Gastroesophageal sphincter (tissue), 4 donors: ENCODE results near the gene FASN. TPM values are rescaled to one million over a fixed set of nuclear protein-coding genes. Genes with fewer than 3 reads are reported as not detected.

Experiments
- ATAC-seq: fragments of 150-250 bp; one replicate; pipeline ENCODE4 v1.9.1; 2016; ENCODE audit warnings: mild to moderate bottlenecking, moderate library complexity
- H3K27ac ChIP-seq, 4 donors: fragments of 200-600 bp; sonication (generic) in 3 of 4; 1 replicate in 3 of 4; 2 replicates in 1 of 4; pipeline ENCODE4 v1.5.1; 2016 to 2019
- H3K27me3 ChIP-seq: fragments of 200-600 bp; sonication (generic); one replicate; pipeline ENCODE4 v1.5.1; 2019
- H3K36me3 ChIP-seq, 2 donors: fragments of 200-600 bp; sonication (generic); one replicate each; pipeline ENCODE4 v1.5.1; 2019; ENCODE audit warnings: control low read depth in 1 of 2
- H3K4me1 ChIP-seq, 3 donors: fragments of 200-600 bp; sonication (generic); 1 replicate in 2 of 3; 2 replicates in 1 of 3; pipeline ENCODE4 v1.5.1; 2016 to 2019; ENCODE audit warnings: control low read depth in 2 of 3
- H3K4me3 ChIP-seq, 2 donors: fragments of 200-600 bp; sonication (generic); one replicate each; pipeline ENCODE4 v1.5.1; 2019; ENCODE audit warnings: mild to moderate bottlenecking in 1 of 2, moderate library complexity in 1 of 2
- H3K9me3 ChIP-seq, 3 donors: fragments of 200-600 bp; sonication (generic); one replicate each; pipeline ENCODE4 v1.5.1; 2017 to 2019; ENCODE audit warnings: control low read depth in 2 of 3
- EP300 ChIP-seq: sonication (generic); formaldehyde crosslinking; IDR thresholded peaks from one replicate; pipeline ENCODE4 v1.6.1; 2017; ENCODE audit warnings: antibody characterized with exemption, mild to moderate bottlenecking
- POLR2A ChIP-seq, 2 donors: fragments of 450-650 bp; IDR thresholded peaks; one replicate each; pipeline ENCODE4 v1.6.1; 2017; ENCODE audit warnings: antibody characterized with exemption in 2 of 2, mild to moderate bottlenecking in 2 of 2, moderate library complexity in 1 of 2
- POLR2AphosphoS5 ChIP-seq: sonication (generic); formaldehyde crosslinking; IDR thresholded peaks from one replicate; pipeline ENCODE4 v1.6.1; 2017; ENCODE audit warnings: antibody characterized with exemption
- WGBS, 2 donors: methylation state at CpG; one replicate each; pipeline ENCODE4 v1.1.5; 2018; ENCODE audit warnings: low coverage in 1 of 2; 5-methylcytosine and 5-hydroxymethylcytosine counted together
- total RNA-seq, 4 donors: library from RNA; depleted of rRNA; stranded (reverse); fragments of >200 nt; gene quantifications; one replicate each; pipeline ENCODE4 v1.1.0, GENCODE V29; 2016
- TF ChIP-seq, protein P1 (sequence below), 4 experiments: fragments of 200-600 bp in 2 of 4; fragments of 450-650 bp in 2 of 4; sonication (generic) in 1 of 4; IDR thresholded peaks; one replicate each; pipeline ENCODE4 v1.5.1; 2017 to 2019; ENCODE audit warnings: antibody characterized with exemption in 4 of 4, mild to moderate bottlenecking in 2 of 4, moderate library complexity in 2 of 4

Gene FASN
- total RNA-seq, 4 donors from 2014 or later, result 22.6 to 52.8 (median 48.3) TPM

DNA sequence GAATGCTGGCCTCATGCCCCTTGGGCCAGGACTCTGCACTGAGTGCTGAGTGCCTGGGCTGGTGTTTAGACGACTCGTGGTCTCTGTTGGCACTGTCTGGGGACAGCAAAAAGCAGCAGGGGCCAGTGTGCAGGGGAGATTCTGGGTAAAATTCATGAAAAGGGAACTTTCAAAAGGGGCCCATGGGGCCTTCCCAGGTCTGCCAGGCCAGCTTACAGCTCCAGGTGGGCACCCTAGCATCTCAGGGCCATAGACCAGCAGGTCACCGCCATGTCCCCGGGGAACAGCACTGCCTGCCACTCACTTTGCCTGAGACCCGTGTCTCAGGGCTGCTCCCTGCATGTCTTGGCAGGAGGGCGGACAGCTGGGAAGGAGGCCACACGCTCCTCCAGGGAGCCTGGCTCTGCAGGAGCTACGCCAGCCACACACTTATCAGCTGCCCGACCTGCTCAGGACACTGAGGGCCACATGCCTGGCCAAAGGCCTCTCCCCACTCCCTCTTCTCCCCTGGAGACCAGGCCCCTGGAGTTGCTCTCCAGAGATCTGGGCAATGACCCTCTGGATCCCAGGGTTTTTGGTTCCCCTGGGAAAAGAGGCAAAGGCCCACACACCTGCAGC lies 8.8 kb upstream of the FASN start:
- Histone ChIP-seq H3K4me1 (peaks cover 0 to 57% (median 26%) of the 10 kb centered on the region in 3 donors), H3K36me3 (peaks cover 0 to under 1% of the 10 kb centered on the region in 2 donors), H3K9me3 (no peaks in the 10 kb centered on the region), H3K4me3 (peak overlapping the region in 1 of 2 donors; percentile 28), H3K27ac (peak overlapping the region in 3 of 4 donors; percentile 43 to 55 (median 54)), H3K27me3 (no peaks in the 10 kb centered on the region)
- ATAC-seq, result peak; percentile 4
- TF ChIP-seq POLR2A (IDR thresholded peaks at IDR 0.05) (no peak), EP300 (no peak), POLR2AphosphoS5 (no peak)
- TF ChIP-seq, protein P1, sequence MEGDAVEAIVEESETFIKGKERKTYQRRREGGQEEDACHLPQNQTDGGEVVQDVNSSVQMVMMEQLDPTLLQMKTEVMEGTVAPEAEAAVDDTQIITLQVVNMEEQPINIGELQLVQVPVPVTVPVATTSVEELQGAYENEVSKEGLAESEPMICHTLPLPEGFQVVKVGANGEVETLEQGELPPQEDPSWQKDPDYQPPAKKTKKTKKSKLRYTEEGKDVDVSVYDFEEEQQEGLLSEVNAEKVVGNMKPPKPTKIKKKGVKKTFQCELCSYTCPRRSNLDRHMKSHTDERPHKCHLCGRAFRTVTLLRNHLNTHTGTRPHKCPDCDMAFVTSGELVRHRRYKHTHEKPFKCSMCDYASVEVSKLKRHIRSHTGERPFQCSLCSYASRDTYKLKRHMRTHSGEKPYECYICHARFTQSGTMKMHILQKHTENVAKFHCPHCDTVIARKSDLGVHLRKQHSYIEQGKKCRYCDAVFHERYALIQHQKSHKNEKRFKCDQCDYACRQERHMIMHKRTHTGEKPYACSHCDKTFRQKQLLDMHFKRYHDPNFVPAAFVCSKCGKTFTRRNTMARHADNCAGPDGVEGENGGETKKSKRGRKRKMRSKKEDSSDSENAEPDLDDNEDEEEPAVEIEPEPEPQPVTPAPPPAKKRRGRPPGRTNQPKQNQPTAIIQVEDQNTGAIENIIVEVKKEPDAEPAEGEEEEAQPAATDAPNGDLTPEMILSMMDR (IDR thresholded peaks at IDR 0.05), result no peak
- no CpG with 5 or more reads among the region's 9 CpGs for WGBS, 2 donors

GRCh38 chr17:82105882-82106687 lies 8.0 kb upstream of the FASN start:
- Histone ChIP-seq H3K27me3 (no peaks in the 10 kb centered on the region), H3K36me3 (no peaks in the 10 kb centered on the region), H3K27ac (peak overlapping the region in 3 of 4 donors; percentile 43 to 55 (median 54)), H3K9me3 (no peaks in the 10 kb centered on the region), H3K4me1 (peaks cover 0 to 64% (median 26%) of the 10 kb centered on the region in 3 donors), H3K4me3 (peak overlapping the region in 1 of 2 donors; percentile 28)
- 45% methylated on average over 2 of the region's 24 CpGs; no CpG with 5 or more reads in 1 of the 2 donors for WGBS, 2 donors
- peak; percentile 24 for ATAC-seq
- TF ChIP-seq POLR2A (IDR thresholded peaks at IDR 0.05), result peak in 1 of 2 donors; percentile 20
- TF ChIP-seq POLR2AphosphoS5, result no peak
- TF ChIP-seq EP300, result no peak
- TF ChIP-seq, protein P1 (IDR thresholded peaks at IDR 0.05), result peak in 1 of 4 experiments; percentile 12

DNA sequence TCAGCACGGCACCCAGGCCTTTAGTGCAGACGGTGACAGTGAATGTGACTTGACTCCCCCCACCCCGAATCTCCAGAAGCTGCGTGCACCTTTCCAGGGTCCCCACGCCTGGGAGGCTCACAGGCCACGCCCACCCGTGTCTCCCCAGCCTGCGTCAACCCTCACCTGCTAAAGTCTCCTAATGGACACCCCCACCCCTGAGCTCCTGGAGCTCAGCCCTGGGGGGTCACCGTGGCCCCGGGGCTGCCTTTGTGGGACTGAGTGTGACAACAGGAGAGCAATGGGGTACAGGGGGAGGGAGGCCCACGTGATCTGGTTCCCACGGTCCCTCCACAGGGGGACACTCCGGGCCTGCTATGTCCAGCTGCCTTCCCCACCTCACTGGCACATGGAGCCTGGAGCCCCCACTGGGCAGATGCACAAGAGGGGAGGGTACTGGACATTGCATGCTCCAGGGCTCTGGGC lies 7.4 kb upstream of the FASN start:
- no peak for TF ChIP-seq POLR2A (IDR thresholded peaks at IDR 0.05)
- no peak for ATAC-seq
- Histone ChIP-seq H3K9me3 (no peaks in the 10 kb centered on the region), H3K36me3 (no peaks in the 10 kb centered on the region), H3K27ac (peak overlapping the region in 2 of 4 donors; percentile 81 to 84), H3K4me3 (no peak overlapping the region), H3K4me1 (peaks cover 0 to 70% (median 26%) of the 10 kb centered on the region in 3 donors), H3K27me3 (no peaks in the 10 kb centered on the region)
- 91% methylated on average over 6 of the region's 13 CpGs; no CpG with 5 or more reads in 1 of the 2 donors for WGBS, 2 donors

GRCh38 chr17:82104797-82105416 lies 6.9 kb upstream of the FASN start:
- Histone ChIP-seq H3K4me3 (no peak overlapping the region), H3K36me3 (no peaks in the 10 kb centered on the region), H3K27me3 (no peaks in the 10 kb centered on the region), H3K9me3 (no peaks in the 10 kb centered on the region), H3K4me1 (peaks cover 0 to 73% (median 26%) of the 10 kb centered on the region in 3 donors), H3K27ac (peak overlapping the region in 2 of 4 donors; percentile 81 to 84)
- WGBS, 2 donors, result 100% methylated on average over 4 of the region's 11 CpGs; no CpG with 5 or more reads in 1 of the 2 donors
- TF ChIP-seq, protein P1 (IDR thresholded peaks at IDR 0.05), result no peak
- TF ChIP-seq POLR2AphosphoS5, result no peak
- no peak for TF ChIP-seq POLR2A (IDR thresholded peaks at IDR 0.05)
- TF ChIP-seq EP300, result no peak
- no peak for ATAC-seq
